Neuronal stem cell (in vitro differentiated cells): ENCODE measurements around the gene PSME3IP1.

Experiments used
- DNase-seq: peaks from one replicate; pipeline ENCODE4 v3.0.0-alpha.2; 2013; ENCODE audit warnings: low spot score
- H2AFZ ChIP-seq: one replicate; pipeline ENCODE4 v1.6.1; 2013; ENCODE audit warnings: mild to moderate bottlenecking, low read length, inconsistent platforms
- H2AK5ac ChIP-seq: 2 replicates; pipeline ENCODE4 v1.6.1; 2013; ENCODE audit warnings: low read depth, mild to moderate bottlenecking, inconsistent platforms, low read length, moderate library complexity, mixed read lengths
- H2BK120ac ChIP-seq: 2 replicates; pipeline ENCODE4 v1.6.1; 2013; ENCODE audit warnings: low read depth, mild to moderate bottlenecking, inconsistent platforms, low read length, moderate library complexity, mixed read lengths
- H2BK12ac ChIP-seq: one replicate; pipeline ENCODE4 v1.6.1; 2013; ENCODE audit warnings: low read length, inconsistent platforms
- H2BK15ac ChIP-seq: 2 replicates; pipeline ENCODE4 v1.6.1; 2013; ENCODE audit warnings: mild to moderate bottlenecking, low read length, inconsistent platforms, mixed read lengths
- H2BK5ac ChIP-seq: one replicate; pipeline ENCODE4 v1.6.1; 2013; ENCODE audit warnings: inconsistent platforms, mild to moderate bottlenecking, low read length, moderate library complexity
- H3K14ac ChIP-seq: one replicate; pipeline ENCODE4 v1.6.1; 2013; ENCODE audit warnings: low read length, inconsistent platforms
- H3K18ac ChIP-seq: 2 replicates; pipeline ENCODE4 v1.6.1; 2013; ENCODE audit warnings: low read length, inconsistent platforms
- H3K23ac ChIP-seq: 2 replicates; pipeline ENCODE4 v1.6.1; 2013; ENCODE audit warnings: low read depth, mild to moderate bottlenecking, mixed read lengths, low read length, inconsistent platforms; ENCODE audit not compliant: poor library complexity
- H3K27ac ChIP-seq: replicated peaks from 3 replicates; pipeline ENCODE4 v1.5.1; 2013; ENCODE audit warnings: low read length, inconsistent platforms
- H3K27me3 ChIP-seq, 3 experiments: 2 replicates each; pipeline ENCODE4 v1.6.1; 2013; ENCODE audit warnings: low read length in 3 of 3, mild to moderate bottlenecking in 2 of 3, inconsistent platforms in 1 of 3, low read depth in 1 of 3, mixed read lengths in 1 of 3, moderate library complexity in 1 of 3; ENCODE audit not compliant: control insufficient read depth in 3 of 3, insufficient read depth in 3 of 3
- H3K36me3 ChIP-seq, 2 donors: replicated peaks in 1 of 2; 2 replicates each; pipeline ENCODE4 v1.6.1; 2013; ENCODE audit warnings: low read length in 2 of 2; ENCODE audit not compliant: control insufficient read depth in 2 of 2, insufficient read depth in 2 of 2
- H3K4ac ChIP-seq: 2 replicates; pipeline ENCODE4 v1.6.1; 2013; ENCODE audit warnings: inconsistent platforms, mild to moderate bottlenecking, low read length, moderate library complexity
- H3K4me1 ChIP-seq, 2 donors: 1 replicate in 1 of 2; 2 replicates in 1 of 2; pipeline ENCODE4 v1.6.1; 2013; ENCODE audit warnings: low read length in 2 of 2, low read depth in 1 of 2; ENCODE audit not compliant: control insufficient read depth in 2 of 2, insufficient read depth in 1 of 2
- H3K4me2 ChIP-seq: one replicate; pipeline ENCODE4 v1.6.1; 2013; ENCODE audit warnings: mild to moderate bottlenecking, low read length, inconsistent platforms; ENCODE audit not compliant: insufficient read depth, poor library complexity, severe bottlenecking
- H3K4me3 ChIP-seq, 2 donors: 2 replicates each; pipeline ENCODE4 v1.5.1; 2013; ENCODE audit warnings: low read length in 2 of 2, mild to moderate bottlenecking in 2 of 2, inconsistent platforms in 1 of 2, moderate library complexity in 1 of 2
- H3K79me1 ChIP-seq: one replicate; pipeline ENCODE4 v1.6.1; 2013; ENCODE audit warnings: low read depth, mild to moderate bottlenecking, inconsistent platforms, low read length, moderate library complexity
- H3K9ac ChIP-seq: one replicate; pipeline ENCODE4 v1.6.1; 2013; ENCODE audit warnings: mild to moderate bottlenecking, low read depth, low read length, inconsistent platforms; ENCODE audit not compliant: poor library complexity
- H3K9me3 ChIP-seq, 2 donors: replicated peaks in 1 of 2; 2 replicates each; pipeline versions ENCODE3 to v1.6.1; 2013; ENCODE audit warnings: low read length in 2 of 2, mild to moderate bottlenecking in 2 of 2, inconsistent platforms in 1 of 2, low read depth in 1 of 2, mixed read lengths in 1 of 2, moderate library complexity in 1 of 2; ENCODE audit not compliant: control insufficient read depth in 2 of 2, insufficient read depth in 1 of 2
- H4K8ac ChIP-seq: one replicate; pipeline ENCODE4 v1.6.1; 2013; ENCODE audit warnings: low read depth, mild to moderate bottlenecking, inconsistent platforms, low read length, moderate library complexity
- H4K91ac ChIP-seq: one replicate; pipeline ENCODE4 v1.6.1; 2013; ENCODE audit warnings: low read length, low read depth, mild to moderate bottlenecking, inconsistent platforms; ENCODE audit not compliant: poor library complexity
- WGBS, 2 donors: extraction: QIAGEN DNeasy Blood & Tissue Kit; methylation state at CpG; one replicate each; pipeline ENCODE4 v1.1.7; 2013; ENCODE audit warnings: missing lambda C conversion rate in 2 of 2, mixed read lengths in 1 of 2; ENCODE audit not compliant: insufficient read length in 2 of 2, insufficient replicate concordance in 1 of 2; ENCODE audit errors: extremely low coverage in 2 of 2; 5-methylcytosine and 5-hydroxymethylcytosine counted together

PSME3IP1 gene

GRCh38 chr16:57166451-57166850, 19.4 kb downstream of the PSME3IP1 start:
- H2AFZ ChIP-seq, result no peak overlapping the region
- no peak overlapping the region for H3K14ac ChIP-seq
- peaks cover 2 to 16% of the 10 kb centered on the region in 2 donors for H3K4me1 ChIP-seq
- no peak overlapping the region for H2BK120ac ChIP-seq
- no peak overlapping the region for H3K4me2 ChIP-seq
- no peak overlapping the region for H2BK15ac ChIP-seq
- no peak overlapping the region for H3K27ac ChIP-seq
- no peak overlapping the region for H3K4me3 ChIP-seq
- no peaks in the 10 kb centered on the region for H3K9me3 ChIP-seq
- no peak overlapping the region for H2BK12ac ChIP-seq
- H3K4ac ChIP-seq, result no peak overlapping the region
- no peak overlapping the region for H3K18ac ChIP-seq
- H3K27me3 ChIP-seq, result no peaks in the 10 kb centered on the region
- no peaks in the 10 kb centered on the region for H3K79me1 ChIP-seq
- no peak for DNase-seq
- no peak overlapping the region for H2BK5ac ChIP-seq
- H3K36me3 ChIP-seq, result peaks cover 24 to 87% of the 10 kb centered on the region in 2 donors
- H2AK5ac ChIP-seq, result no peak overlapping the region
- H3K23ac ChIP-seq, result no peak overlapping the region
- H4K91ac ChIP-seq, result no peak overlapping the region
- H3K9ac ChIP-seq, result no peak overlapping the region
- H4K8ac ChIP-seq, result no peak overlapping the region

GRCh38 chr16:57165938-57166337, 19.9 kb downstream of the PSME3IP1 start:
- H3K18ac ChIP-seq, result no peak overlapping the region
- H3K4ac ChIP-seq, result no peak overlapping the region
- no peaks in the 10 kb centered on the region for H3K9me3 ChIP-seq
- no peak overlapping the region for H2AK5ac ChIP-seq
- no peak overlapping the region for H2BK12ac ChIP-seq
- no peak overlapping the region for H3K14ac ChIP-seq
- H3K4me2 ChIP-seq, result no peak overlapping the region
- no peak overlapping the region for H2BK15ac ChIP-seq
- H4K8ac ChIP-seq, result no peak overlapping the region
- no peaks in the 10 kb centered on the region for H3K27me3 ChIP-seq
- H3K36me3 ChIP-seq, result peaks cover 21 to 86% of the 10 kb centered on the region in 2 donors
- H2AFZ ChIP-seq, result no peak overlapping the region
- H2BK120ac ChIP-seq, result no peak overlapping the region
- DNase-seq, result no peak
- no peak overlapping the region for H4K91ac ChIP-seq
- no peak overlapping the region for H3K4me3 ChIP-seq
- H3K23ac ChIP-seq, result no peak overlapping the region
- peaks cover 2 to 16% of the 10 kb centered on the region in 2 donors for H3K4me1 ChIP-seq
- no peak overlapping the region for H2BK5ac ChIP-seq
- H3K27ac ChIP-seq, result no peak overlapping the region
- WGBS, 2 donors, result no CpG with 5 or more reads among the region's 3 CpGs
- H3K9ac ChIP-seq, result no peak overlapping the region
- H3K79me1 ChIP-seq, result no peaks in the 10 kb centered on the region

DNA sequence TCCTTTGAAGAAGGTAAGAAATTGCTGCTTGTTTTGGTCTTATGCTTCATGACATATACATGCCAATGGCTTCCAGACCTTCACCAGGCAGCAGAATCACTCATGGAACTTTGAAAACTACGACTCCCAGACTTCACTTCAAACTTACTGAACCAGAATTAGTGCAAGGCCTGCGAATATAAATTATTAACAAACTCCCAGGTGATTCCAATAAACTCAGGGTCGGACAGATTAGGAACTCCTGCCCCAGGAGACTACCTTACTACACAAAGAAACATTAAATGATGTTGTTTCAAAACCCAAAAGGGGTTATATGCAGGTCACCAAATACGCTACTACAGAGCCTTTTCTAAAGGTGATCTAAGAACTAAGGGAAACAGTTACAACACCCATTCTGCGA, 20.4 kb downstream of the PSME3IP1 start:
- Histone ChIP-seq H3K4me1 (peaks cover 2 to 16% of the 10 kb centered on the region in 2 donors), H2BK12ac (no peak overlapping the region), H4K8ac (no peak overlapping the region), H3K4me3 (no peak overlapping the region), H3K79me1 (no peaks in the 10 kb centered on the region), H2AFZ (no peak overlapping the region), H2AK5ac (no peak overlapping the region), H3K4me2 (no peak overlapping the region), H3K14ac (no peak overlapping the region), H3K36me3 (peaks cover 21 to 86% of the 10 kb centered on the region in 2 donors), H3K9me3 (no peaks in the 10 kb centered on the region), H3K27me3 (no peaks in the 10 kb centered on the region), H4K91ac (no peak overlapping the region), H3K23ac (no peak overlapping the region), H3K18ac (no peak overlapping the region), H3K4ac (no peak overlapping the region), H3K9ac (no peak overlapping the region), H2BK5ac (no peak overlapping the region), H2BK120ac (no peak overlapping the region), H2BK15ac (no peak overlapping the region), H3K27ac (no peak overlapping the region)
- whole genome bisulfite sequencing, 2 donors, result no CpG with 5 or more reads among the region's 5 CpGs
- no peak for DNase-seq

DNA sequence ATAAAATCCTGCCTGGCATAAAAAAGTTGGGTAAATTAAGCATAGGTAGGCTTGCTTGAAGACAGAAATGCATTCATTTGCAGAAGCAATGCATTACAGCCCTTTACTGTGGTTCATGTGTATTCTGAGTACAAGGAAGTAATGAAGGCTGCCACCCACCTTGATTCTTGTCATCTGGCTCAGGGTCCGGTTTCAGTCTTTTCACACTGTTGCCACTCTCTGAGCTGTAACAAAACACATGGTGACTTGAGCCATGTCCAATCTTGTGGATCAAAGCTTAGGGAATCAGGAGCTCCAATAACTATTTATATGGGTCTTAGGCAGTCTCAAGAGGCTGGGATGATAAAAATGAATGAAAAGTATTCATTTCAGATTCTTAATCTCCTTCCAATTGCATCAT, 22.0 kb downstream of the PSME3IP1 start:
- no peak overlapping the region for H3K14ac ChIP-seq
- H3K9me3 ChIP-seq, result no peaks in the 10 kb centered on the region
- no peak overlapping the region for H3K4me2 ChIP-seq
- H2AFZ ChIP-seq, result no peak overlapping the region
- no peak overlapping the region for H3K18ac ChIP-seq
- no peaks in the 10 kb centered on the region for H3K27me3 ChIP-seq
- H2BK5ac ChIP-seq, result no peak overlapping the region
- H3K4me1 ChIP-seq, result peaks cover 0 to 4% of the 10 kb centered on the region in 2 donors
- H3K27ac ChIP-seq, result no peak overlapping the region
- H3K9ac ChIP-seq, result no peak overlapping the region
- no CpG with 5 or more reads among the region's 1 CpG for WGBS, 2 donors
- no peak overlapping the region for H2BK15ac ChIP-seq
- DNase-seq, result no peak
- H3K4me3 ChIP-seq, result no peak overlapping the region
- no peak overlapping the region for H2AK5ac ChIP-seq
- peaks cover 24 to 85% of the 10 kb centered on the region in 2 donors for H3K36me3 ChIP-seq
- no peak overlapping the region for H2BK120ac ChIP-seq
- no peak overlapping the region for H2BK12ac ChIP-seq
- no peaks in the 10 kb centered on the region for H3K79me1 ChIP-seq
- no peak overlapping the region for H4K91ac ChIP-seq
- H3K4ac ChIP-seq, result no peak overlapping the region
- H4K8ac ChIP-seq, result no peak overlapping the region
- no peak overlapping the region for H3K23ac ChIP-seq
